BLaER1 (cell line): ENCODE measurements around the gene CNDP2.
"Not testable (repeated sequence)": the region's sequence is repeated elsewhere in the genome, so short reads cannot be mapped to it uniquely, and the experiment has no call there.

Experiments
- H3K27ac ChIP-seq: shearing (Covaris generic); formaldehyde crosslinking; 2 replicates; pipeline ENCODE4 v1.8.1; 2022
- H3K27me3 ChIP-seq: shearing (Covaris generic); formaldehyde crosslinking; 2 replicates; pipeline ENCODE4 v1.8.1; 2022
- H3K36me3 ChIP-seq: shearing (Covaris generic); formaldehyde crosslinking; 2 replicates; pipeline ENCODE4 v1.8.1; 2022
- H3K4me1 ChIP-seq: shearing (Covaris generic); formaldehyde crosslinking; 2 replicates; pipeline ENCODE4 v1.8.1; 2022
- H3K4me2 ChIP-seq: shearing (Covaris generic); formaldehyde crosslinking; 2 replicates; pipeline ENCODE4 v1.8.1; 2022
- H3K4me3 ChIP-seq: shearing (Covaris generic); formaldehyde crosslinking; 2 replicates; pipeline ENCODE4 v1.8.1; 2022
- H3K9ac ChIP-seq: shearing (Covaris generic); formaldehyde crosslinking; 2 replicates; pipeline ENCODE4 v1.8.1; 2022
- H3K9me3 ChIP-seq: shearing (Covaris generic); formaldehyde crosslinking; 2 replicates; pipeline ENCODE4 v1.8.1; 2022
- H4K20me1 ChIP-seq: shearing (Covaris generic); formaldehyde crosslinking; 2 replicates; pipeline ENCODE4 v1.8.1; 2022
- Cebpa-rat ChIP-seq: shearing (Covaris generic); IDR thresholded peaks from 2 replicates; pipeline ENCODE4 v1.8.1; 2022

CNDP2 gene

GRCh38 chr18:74558096-74558495 is 61.9 kb downstream of the CNDP2 start:
- H3K4me1 ChIP-seq: peaks cover 27% of the 10 kb centered on the region
- H3K4me2 ChIP-seq: no peak overlapping the region
- H3K9ac ChIP-seq: no peak overlapping the region
- no peaks in the 10 kb centered on the region for H3K9me3 ChIP-seq
- H3K4me3 ChIP-seq: no peak overlapping the region
- no peaks in the 10 kb centered on the region for H3K27me3 ChIP-seq
- no peak overlapping the region for H3K27ac ChIP-seq
- no peaks in the 10 kb centered on the region for H3K36me3 ChIP-seq
- no peaks in the 10 kb centered on the region for H4K20me1 ChIP-seq
- TF ChIP-seq Cebpa-rat: no peak

GRCh38 chr18:74562131-74562730 is 66.1 kb downstream of the CNDP2 start:
- Histone ChIP-seq H4K20me1 (no peaks in the 10 kb centered on the region), H3K4me2 (no peak overlapping the region), H3K4me1 (0 out of 2 replicates have a peak, but pooled peaks cover 7% of the 10 kb centered on the region), H3K27me3 (no peaks in the 10 kb centered on the region), H3K9me3 (peaks cover 23% of the 10 kb centered on the region), H3K36me3 (no peaks in the 10 kb centered on the region), H3K9ac (no peak overlapping the region), H3K27ac (no peak overlapping the region), H3K4me3 (no peak overlapping the region)
- TF ChIP-seq Cebpa-rat: no peak

GRCh38 chr18:74562775-74563174 is 66.6 kb downstream of the CNDP2 start:
- H3K9ac ChIP-seq: no peak overlapping the region
- no peak for TF ChIP-seq Cebpa-rat

GRCh38 chr18:74563999-74564398 is 67.8 kb downstream of the CNDP2 start:
- Histone ChIP-seq H3K27me3 (no peaks in the 10 kb centered on the region), H3K4me1 (0 out of 2 replicates have a peak, but pooled peaks cover 7% of the 10 kb centered on the region), H3K36me3 (no peaks in the 10 kb centered on the region), H3K4me3 (no peak overlapping the region), H3K27ac (no peak overlapping the region), H3K9me3 (peaks cover 38% of the 10 kb centered on the region), H3K4me2 (no peak overlapping the region), H4K20me1 (no peaks in the 10 kb centered on the region), H3K9ac (no peak overlapping the region)
- no peak for TF ChIP-seq Cebpa-rat

More at GRCh38 chr18:74562775-74563174, 66.6 kb downstream of the CNDP2 start:
- Histone ChIP-seq H4K20me1 (no peaks in the 10 kb centered on the region), H3K4me1 (0 out of 2 replicates have a peak, but pooled peaks cover 7% of the 10 kb centered on the region), H3K27me3 (no peaks in the 10 kb centered on the region), H3K4me3 (no peak overlapping the region), H3K36me3 (no peaks in the 10 kb centered on the region), H3K27ac (no peak overlapping the region), H3K4me2 (no peak overlapping the region), H3K9me3 (peaks cover 28% of the 10 kb centered on the region)

- not testable (repeated sequence) for H3K9ac ChIP-seq, H3K27me3 ChIP-seq, H4K20me1 ChIP-seq, H3K27ac ChIP-seq, H3K4me3 ChIP-seq, H3K36me3 ChIP-seq, H3K4me2 ChIP-seq, H3K4me1 ChIP-seq
- peaks cover 38% of the 10 kb centered on the region for H3K9me3 ChIP-seq
These were observed 69.0 kb downstream of the CNDP2 start for GRCh38 chr18:74565164-74565563.

GRCh38 chr18:74565993-74566392 is 69.8 kb downstream of the CNDP2 start:
- not testable (repeated sequence) for H3K4me1 ChIP-seq, H3K4me2 ChIP-seq, H4K20me1 ChIP-seq, H3K36me3 ChIP-seq, H3K27me3 ChIP-seq, H3K4me3 ChIP-seq, H3K9ac ChIP-seq, H3K27ac ChIP-seq
- peaks cover 38% of the 10 kb centered on the region for H3K9me3 ChIP-seq

GRCh38 chr18:74567822-74568221 is 71.7 kb downstream of the CNDP2 start:
- H3K4me2 ChIP-seq: no peak overlapping the region
- no peaks in the 10 kb centered on the region for H3K36me3 ChIP-seq
- no peak overlapping the region for H3K4me3 ChIP-seq
- no peak for TF ChIP-seq Cebpa-rat
- H4K20me1 ChIP-seq: no peaks in the 10 kb centered on the region
- H3K9me3 ChIP-seq: peaks cover 38% of the 10 kb centered on the region
- H3K27me3 ChIP-seq: no peaks in the 10 kb centered on the region
- H3K9ac ChIP-seq: no peak overlapping the region
- H3K4me1 ChIP-seq: no peaks in the 10 kb centered on the region
- H3K27ac ChIP-seq: no peak overlapping the region

GRCh38 chr18:74569401-74569800 is 73.2 kb downstream of the CNDP2 start:
- Histone ChIP-seq H3K4me1 (no peaks in the 10 kb centered on the region), H3K4me2 (no peak overlapping the region), H3K27me3 (no peaks in the 10 kb centered on the region), H3K4me3 (no peak overlapping the region), H3K36me3 (no peaks in the 10 kb centered on the region), H3K9ac (no peak overlapping the region), H3K9me3 (peaks cover 38% of the 10 kb centered on the region), H4K20me1 (no peaks in the 10 kb centered on the region), H3K27ac (no peak overlapping the region)
- no peak for TF ChIP-seq Cebpa-rat

GRCh38 chr18:74570266-74570665 is 74.1 kb downstream of the CNDP2 start:
- Histone ChIP-seq H3K9me3 (peaks cover 34% of the 10 kb centered on the region), H3K36me3 (no peaks in the 10 kb centered on the region), H3K4me2 (no peak overlapping the region), H3K27ac (no peak overlapping the region), H3K9ac (no peak overlapping the region), H3K27me3 (no peaks in the 10 kb centered on the region), H3K4me3 (no peak overlapping the region), H4K20me1 (no peaks in the 10 kb centered on the region), H3K4me1 (no peaks in the 10 kb centered on the region)
- no peak for TF ChIP-seq Cebpa-rat

- TF ChIP-seq Cebpa-rat: no peak
- no peaks in the 10 kb centered on the region for H3K36me3 ChIP-seq
- no peaks in the 10 kb centered on the region for H3K4me1 ChIP-seq
- peaks cover 16% of the 10 kb centered on the region for H3K9me3 ChIP-seq
- no peak overlapping the region for H3K9ac ChIP-seq
- H3K4me3 ChIP-seq: no peak overlapping the region
- no peak overlapping the region for H3K4me2 ChIP-seq
- no peak overlapping the region for H3K27ac ChIP-seq
- no peaks in the 10 kb centered on the region for H3K27me3 ChIP-seq
- H4K20me1 ChIP-seq: no peaks in the 10 kb centered on the region
These were observed 75.9 kb downstream of the CNDP2 start for GRCh38 chr18:74571895-74572680.
